HepG2 (cell line): ENCODE measurements around the gene RPL35. TPM values are rescaled to one million over a fixed set of nuclear protein-coding genes. Genes with fewer than 3 reads are reported as not detected.

ENCODE experiments used
- ATAC-seq: fragments of 200-7000 bp; cut with Tn5 transposase; 3 replicates; pipeline ENCODE4 v1.9.1; 2020; ENCODE audit warnings: mild to moderate bottlenecking, moderate library complexity
- BruUV-seq: library from RNA; stranded (reverse); fragments of 400-500 nt; replicated peaks from 2 replicates; lab custom pipeline; 2021; lab: Mats Ljungman, UMichigan
- CTCF ChIA-PET: fragments of 300-600 bp; formaldehyde crosslinking; extraction: SDS; loops from one replicate; lab custom pipeline; 2021; ENCODE audit warnings: low total read pairs, inconsistent platforms, low intra/inter-chr PET ratio; lab: Yijun Ruan, JAX
- POLR2A ChIA-PET: fragments of 350-600 bp; sonication (Branson Sonifier 250); formaldehyde crosslinking; loops from one replicate; lab custom pipeline; 2020; ENCODE audit warnings: antibody characterized with exemption, inconsistent platforms; lab: Yijun Ruan, JAX
- DNase-seq: peaks from one replicate; pipeline ENCODE4 v3.0.0-alpha.2; 2015; ENCODE audit warnings: low spot score
- FAIRE-seq: peaks from 3 replicates; lab custom pipeline; 2011; peaks lifted over from hg19 to GRCh38; lab: Jason Lieb, UNC
- H2AFZ ChIP-seq: one replicate; pipeline ENCODE4 v1.6.1; 2011; ENCODE audit warnings: low read length, inconsistent platforms
- H3K27ac ChIP-seq: fragments of 300-600 bp; 3 replicates; pipeline ENCODE4 v1.8.0; 2011; ENCODE audit warnings: mixed run types, mild to moderate bottlenecking, mixed read lengths, low read length, inconsistent platforms; ENCODE audit not compliant: insufficient read depth; ENCODE audit errors: extremely low read length
- H3K27me3 ChIP-seq, 2 experiments: fragments of 200-600 bp in 1 of 2; 2 replicates in 1 of 2; 3 replicates in 1 of 2; pipeline versions ENCODE4 v1.6.0 to v1.8.0; 2011; ENCODE audit warnings: low read length in 2 of 2, mild to moderate bottlenecking in 2 of 2, moderate library complexity in 2 of 2, inconsistent platforms in 1 of 2; ENCODE audit not compliant: insufficient read depth in 2 of 2, control insufficient read depth in 1 of 2
- H3K36me3 ChIP-seq, 2 experiments: fragments of 200-600 bp in 1 of 2; replicated peaks in 1 of 2; 2 replicates in 1 of 2; 3 replicates in 1 of 2; pipeline versions ENCODE4 v1.5.1 to v1.8.0; 2011; ENCODE audit warnings: low read length in 2 of 2, inconsistent platforms in 1 of 2; ENCODE audit not compliant: insufficient read depth in 2 of 2, control insufficient read depth in 1 of 2
- H3K4me1 ChIP-seq: 2 replicates; pipeline ENCODE4 v1.5.1; 2012; ENCODE audit warnings: low read length, inconsistent platforms; ENCODE audit not compliant: insufficient read depth
- H3K4me2 ChIP-seq: 2 replicates; pipeline ENCODE4 v1.6.0; 2011; ENCODE audit warnings: low read depth, low read length, inconsistent platforms
- H3K4me3 ChIP-seq, 3 experiments: fragments of 200-600 bp in 1 of 3; sonication (generic), shearing (Covaris generic) in 1 of 3; replicated peaks in 1 of 3; 2 replicates each; pipeline ENCODE4 v1.5.1; 2011 to 2016; ENCODE audit warnings: low read length in 3 of 3, inconsistent platforms in 2 of 3, low read depth in 2 of 3, mild to moderate bottlenecking in 2 of 3, control low read depth in 1 of 3, mixed read lengths in 1 of 3; ENCODE audit not compliant: insufficient read depth in 1 of 3
- H3K79me2 ChIP-seq: one replicate; pipeline ENCODE4 v1.6.1; 2011; ENCODE audit warnings: low read length, inconsistent platforms; ENCODE audit not compliant: insufficient read depth
- H3K9ac ChIP-seq: 2 replicates; pipeline ENCODE4 v1.6.0; 2011; ENCODE audit warnings: mild to moderate bottlenecking, low read depth, low read length, inconsistent platforms; ENCODE audit not compliant: insufficient read depth
- H3K9me3 ChIP-seq: 2 replicates; pipeline ENCODE4 v1.5.1; 2012; ENCODE audit warnings: mild to moderate bottlenecking, low read length
- H4K20me1 ChIP-seq: 2 replicates; pipeline ENCODE4 v1.6.0; 2011; ENCODE audit warnings: inconsistent platforms, mild to moderate bottlenecking, low read length, moderate library complexity; ENCODE audit not compliant: insufficient read depth
- AHR ChIP-seq: IDR thresholded peaks from 2 replicates; pipeline ENCODE4 v1.6.1; 2018; ENCODE audit warnings: missing genetic modification reagents, missing compliant biosample characterization
- ATF1 ChIP-seq: IDR thresholded peaks from 2 replicates; pipeline ENCODE4 v1.6.1; 2016; ENCODE audit warnings: mild to moderate bottlenecking, control low read depth
- IRX3 ChIP-seq: sonication (generic); formaldehyde crosslinking; IDR thresholded peaks from 2 replicates; pipeline ENCODE4 v1.8.1; 2023; ENCODE audit warnings: mild to moderate bottlenecking, low read depth, missing genetic modification reagents, borderline replicate concordance
- KDM5A ChIP-seq: fragments of 200-600 bp; sonication (generic); IDR thresholded peaks from 2 replicates; pipeline ENCODE4 v1.7.0; 2018; ENCODE audit warnings: antibody characterized with exemption, mild to moderate bottlenecking, low read length, borderline replicate concordance
- REPIN1 ChIP-seq: sonication (generic); formaldehyde crosslinking; IDR thresholded peaks from 2 replicates; pipeline ENCODE4 v1.8.0; 2022; ENCODE audit warnings: missing genetic modification reagents, low read depth, mild to moderate bottlenecking, borderline replicate concordance
- SETDB1 ChIP-seq: sonication (generic); formaldehyde crosslinking; IDR thresholded peaks from 2 replicates; pipeline ENCODE4 v1.5.1; 2020; ENCODE audit warnings: missing genetic modification reagents, mild to moderate bottlenecking, borderline replicate concordance
- SMARCC2 ChIP-seq: fragments of 450-650 bp; IDR thresholded peaks from 2 replicates; pipeline ENCODE4 v1.6.1; 2017; ENCODE audit warnings: antibody characterized with exemption, mild to moderate bottlenecking
- STAT5B ChIP-seq: sonication (generic); formaldehyde crosslinking; IDR thresholded peaks from 2 replicates; pipeline ENCODE4 v1.4.0; 2020; ENCODE audit warnings: missing genetic modification reagents
- WIZ ChIP-seq: sonication (generic); formaldehyde crosslinking; IDR thresholded peaks from 2 replicates; pipeline ENCODE4 v1.5.1; 2020; ENCODE audit warnings: mild to moderate bottlenecking, missing genetic modification reagents
- ZBTB7A ChIP-seq: sonication (generic); formaldehyde crosslinking; IDR thresholded peaks from 2 replicates; pipeline ENCODE4 v1.8.0; 2022; ENCODE audit warnings: mild to moderate bottlenecking, missing genetic modification reagents
- ZNF24 ChIP-seq: fragments of 450-650 bp; IDR thresholded peaks from 2 replicates; pipeline ENCODE4 v1.6.1; 2017; ENCODE audit warnings: antibody characterized with exemption, mild to moderate bottlenecking
- ZNF790 ChIP-seq: sonication (generic); formaldehyde crosslinking; IDR thresholded peaks from 2 replicates; pipeline ENCODE4 v1.8.0; 2022; ENCODE audit warnings: missing genetic modification reagents, mild to moderate bottlenecking, borderline replicate concordance
- WGBS: methylation state at CpG from one replicate; pipeline ENCODE4 v1.1.6; 2017; ENCODE audit warnings: low lambda C conversion rate; 5-methylcytosine and 5-hydroxymethylcytosine counted together
- in situ Hi-C: cut with HindIII; loops from 2 replicates; pipeline ENCODE4 v1.10.0; 2017; ENCODE audit warnings: low pct_unique_long_range_greater_than_20kb; ENCODE audit not compliant: extremely low pct_ligation_motif_present
- intact Hi-C: fragments of 100-400 bp; cut with micrococcal nuclease; formaldehyde crosslinking; loops from one replicate; pipeline ENCODE4 v1.10.0; 2022; ENCODE audit not compliant: unreplicated experiment
- polyA plus RNA-seq, 8 experiments: library from polyadenylated mRNA; depleted of rRNA in 3 of 8; stranded (reverse) in 7 of 8; unstranded in 1 of 8; fragments of >200 nt; fragmentation: Illumina TruSeq in 4 of 8; extraction: Trizol in 4 of 8; gene quantifications; 2 replicates each; pipeline versions ENCODE4 v1.2.1 to v1.2.3, GENCODE V29; 2011 to 2016; ENCODE audit warnings: low read depth in 4 of 8, missing spikeins in 1 of 8, mixed read lengths in 1 of 8; ENCODE audit not compliant: insufficient read depth in 1 of 8
- total RNA-seq, 5 experiments: library from RNA; depleted of rRNA; stranded (reverse); fragments of >200 nt; fragmentation: Illumina TruSeq; extraction: Trizol; gene quantifications; 2 replicates each; pipeline ENCODE4 v1.2.3, GENCODE V29; 2016; ENCODE audit warnings: low read depth in 1 of 5
- TF ChIP-seq, protein P1 (sequence below): sonication (generic); formaldehyde crosslinking; IDR thresholded peaks from 2 replicates; pipeline ENCODE4 v1.4.0; 2020; ENCODE audit warnings: missing genetic modification reagents, borderline replicate concordance
- TF ChIP-seq, protein P2 (sequence below): sonication (generic); formaldehyde crosslinking; IDR thresholded peaks from 2 replicates; pipeline ENCODE4 v1.4.0; 2020; ENCODE audit warnings: mild to moderate bottlenecking, missing genetic modification reagents
- TF ChIP-seq, protein P3 (sequence below): sonication (generic); formaldehyde crosslinking; IDR thresholded peaks from 2 replicates; pipeline ENCODE4 v1.5.1; 2020; ENCODE audit warnings: mild to moderate bottlenecking, missing genetic modification reagents

RPL35 gene
- total and polyA plus RNA-seq, 2 of the 13 experiments (the other 11 are each of a cell fraction or from before 2014, with no cell fraction given), result 2,153 to 2,935 TPM

DNA sequence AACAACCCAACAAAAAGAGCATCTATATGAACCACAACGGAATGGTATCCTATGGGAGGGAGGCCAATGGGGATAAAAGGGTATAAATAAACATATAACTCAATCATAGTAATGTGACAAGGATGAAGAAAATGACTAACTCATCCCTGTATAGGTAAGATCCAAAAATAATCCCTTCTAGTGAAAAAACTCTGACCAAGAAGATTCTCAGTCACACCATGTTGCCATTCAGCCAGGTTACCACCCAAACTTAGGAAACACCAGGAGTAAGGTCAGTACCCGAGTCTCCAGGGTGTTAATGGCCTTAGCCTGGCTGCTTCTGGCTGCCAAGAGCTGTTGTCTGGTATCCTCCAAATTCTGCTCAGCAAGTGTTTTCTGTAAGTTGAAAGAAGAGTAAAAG lies 46.3 kb upstream of the RPL35 start (continued):
- TF ChIP-seq, protein P1, sequence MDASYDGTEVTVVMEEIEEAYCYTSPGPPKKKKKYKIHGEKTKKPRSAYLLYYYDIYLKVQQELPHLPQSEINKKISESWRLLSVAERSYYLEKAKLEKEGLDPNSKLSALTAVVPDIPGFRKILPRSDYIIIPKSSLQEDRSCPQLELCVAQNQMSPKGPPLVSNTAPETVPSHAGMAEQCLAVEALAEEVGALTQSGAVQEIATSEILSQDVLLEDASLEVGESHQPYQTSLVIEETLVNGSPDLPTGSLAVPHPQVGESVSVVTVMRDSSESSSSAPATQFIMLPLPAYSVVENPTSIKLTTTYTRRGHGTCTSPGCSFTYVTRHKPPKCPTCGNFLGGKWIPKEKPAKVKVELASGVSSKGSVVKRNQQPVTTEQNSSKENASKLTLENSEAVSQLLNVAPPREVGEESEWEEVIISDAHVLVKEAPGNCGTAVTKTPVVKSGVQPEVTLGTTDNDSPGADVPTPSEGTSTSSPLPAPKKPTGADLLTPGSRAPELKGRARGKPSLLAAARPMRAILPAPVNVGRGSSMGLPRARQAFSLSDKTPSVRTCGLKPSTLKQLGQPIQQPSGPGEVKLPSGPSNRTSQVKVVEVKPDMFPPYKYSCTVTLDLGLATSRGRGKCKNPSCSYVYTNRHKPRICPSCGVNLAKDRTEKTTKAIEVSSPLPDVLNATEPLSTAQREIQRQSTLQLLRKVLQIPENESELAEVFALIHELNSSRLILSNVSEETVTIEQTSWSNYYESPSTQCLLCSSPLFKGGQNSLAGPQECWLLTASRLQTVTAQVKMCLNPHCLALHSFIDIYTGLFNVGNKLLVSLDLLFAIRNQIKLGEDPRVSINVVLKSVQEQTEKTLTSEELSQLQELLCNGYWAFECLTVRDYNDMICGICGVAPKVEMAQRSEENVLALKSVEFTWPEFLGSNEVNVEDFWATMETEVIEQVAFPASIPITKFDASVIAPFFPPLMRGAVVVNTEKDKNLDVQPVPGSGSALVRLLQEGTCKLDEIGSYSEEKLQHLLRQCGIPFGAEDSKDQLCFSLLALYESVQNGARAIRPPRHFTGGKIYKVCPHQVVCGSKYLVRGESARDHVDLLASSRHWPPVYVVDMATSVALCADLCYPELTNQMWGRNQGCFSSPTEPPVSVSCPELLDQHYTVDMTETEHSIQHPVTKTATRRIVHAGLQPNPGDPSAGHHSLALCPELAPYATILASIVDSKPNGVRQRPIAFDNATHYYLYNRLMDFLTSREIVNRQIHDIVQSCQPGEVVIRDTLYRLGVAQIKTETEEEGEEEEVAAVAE (CRISPR knock-in tag), result no peak
- no peak for TF ChIP-seq WIZ

- BruUV-seq, result no TSS peak
- FAIRE-seq, result no peak
- no peak overlapping the region for H3K9ac ChIP-seq
- no peak for DNase-seq
- in situ Hi-C loops, result no loop called here
- H3K79me2 ChIP-seq, result no peaks in the 10 kb centered on the region
- WGBS, result 98% methylated on average over 1 of the region's 1 CpG
- no peak overlapping the region for H3K4me2 ChIP-seq
- no peak overlapping the region for H3K27ac ChIP-seq
- H3K9me3 ChIP-seq, result no peaks in the 10 kb centered on the region
- H3K36me3 ChIP-seq, result peaks cover 3 to 19% of the 10 kb centered on the region in 2 experiments; a peak in 4 of 5 replicates
- CTCF ChIA-PET, result no interaction called here
- POLR2A ChIA-PET, result no interaction called here
- intact Hi-C loops, result no loop called here
- no peak for ATAC-seq
- H2AFZ ChIP-seq, result no peak overlapping the region
- no peaks in the 10 kb centered on the region for H3K27me3 ChIP-seq
- no peaks in the 10 kb centered on the region for H3K4me1 ChIP-seq
- H3K4me3 ChIP-seq, result no peak overlapping the region
- H4K20me1 ChIP-seq, result no peaks in the 10 kb centered on the region
- TF ChIP-seq SMARCC2, result no peak
- no peak for TF ChIP-seq SETDB1 (CRISPR knock-in tag)
- TF ChIP-seq ZNF790 (CRISPR knock-in tag), result no peak
- no peak for TF ChIP-seq ATF1 (CRISPR knock-in tag)
- no peak for TF ChIP-seq ZNF24
- TF ChIP-seq REPIN1 (CRISPR knock-in tag), result no peak
- no peak for TF ChIP-seq AHR (CRISPR knock-in tag)
- TF ChIP-seq, protein P2, sequence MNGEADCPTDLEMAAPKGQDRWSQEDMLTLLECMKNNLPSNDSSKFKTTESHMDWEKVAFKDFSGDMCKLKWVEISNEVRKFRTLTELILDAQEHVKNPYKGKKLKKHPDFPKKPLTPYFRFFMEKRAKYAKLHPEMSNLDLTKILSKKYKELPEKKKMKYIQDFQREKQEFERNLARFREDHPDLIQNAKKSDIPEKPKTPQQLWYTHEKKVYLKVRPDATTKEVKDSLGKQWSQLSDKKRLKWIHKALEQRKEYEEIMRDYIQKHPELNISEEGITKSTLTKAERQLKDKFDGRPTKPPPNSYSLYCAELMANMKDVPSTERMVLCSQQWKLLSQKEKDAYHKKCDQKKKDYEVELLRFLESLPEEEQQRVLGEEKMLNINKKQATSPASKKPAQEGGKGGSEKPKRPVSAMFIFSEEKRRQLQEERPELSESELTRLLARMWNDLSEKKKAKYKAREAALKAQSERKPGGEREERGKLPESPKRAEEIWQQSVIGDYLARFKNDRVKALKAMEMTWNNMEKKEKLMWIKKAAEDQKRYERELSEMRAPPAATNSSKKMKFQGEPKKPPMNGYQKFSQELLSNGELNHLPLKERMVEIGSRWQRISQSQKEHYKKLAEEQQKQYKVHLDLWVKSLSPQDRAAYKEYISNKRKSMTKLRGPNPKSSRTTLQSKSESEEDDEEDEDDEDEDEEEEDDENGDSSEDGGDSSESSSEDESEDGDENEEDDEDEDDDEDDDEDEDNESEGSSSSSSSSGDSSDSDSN, result no peak
- TF ChIP-seq KDM5A, result no peak
- no peak for TF ChIP-seq STAT5B (CRISPR knock-in tag)
- no peak for TF ChIP-seq ZBTB7A (CRISPR knock-in tag)
- no peak for TF ChIP-seq IRX3
- TF ChIP-seq, protein P3, sequence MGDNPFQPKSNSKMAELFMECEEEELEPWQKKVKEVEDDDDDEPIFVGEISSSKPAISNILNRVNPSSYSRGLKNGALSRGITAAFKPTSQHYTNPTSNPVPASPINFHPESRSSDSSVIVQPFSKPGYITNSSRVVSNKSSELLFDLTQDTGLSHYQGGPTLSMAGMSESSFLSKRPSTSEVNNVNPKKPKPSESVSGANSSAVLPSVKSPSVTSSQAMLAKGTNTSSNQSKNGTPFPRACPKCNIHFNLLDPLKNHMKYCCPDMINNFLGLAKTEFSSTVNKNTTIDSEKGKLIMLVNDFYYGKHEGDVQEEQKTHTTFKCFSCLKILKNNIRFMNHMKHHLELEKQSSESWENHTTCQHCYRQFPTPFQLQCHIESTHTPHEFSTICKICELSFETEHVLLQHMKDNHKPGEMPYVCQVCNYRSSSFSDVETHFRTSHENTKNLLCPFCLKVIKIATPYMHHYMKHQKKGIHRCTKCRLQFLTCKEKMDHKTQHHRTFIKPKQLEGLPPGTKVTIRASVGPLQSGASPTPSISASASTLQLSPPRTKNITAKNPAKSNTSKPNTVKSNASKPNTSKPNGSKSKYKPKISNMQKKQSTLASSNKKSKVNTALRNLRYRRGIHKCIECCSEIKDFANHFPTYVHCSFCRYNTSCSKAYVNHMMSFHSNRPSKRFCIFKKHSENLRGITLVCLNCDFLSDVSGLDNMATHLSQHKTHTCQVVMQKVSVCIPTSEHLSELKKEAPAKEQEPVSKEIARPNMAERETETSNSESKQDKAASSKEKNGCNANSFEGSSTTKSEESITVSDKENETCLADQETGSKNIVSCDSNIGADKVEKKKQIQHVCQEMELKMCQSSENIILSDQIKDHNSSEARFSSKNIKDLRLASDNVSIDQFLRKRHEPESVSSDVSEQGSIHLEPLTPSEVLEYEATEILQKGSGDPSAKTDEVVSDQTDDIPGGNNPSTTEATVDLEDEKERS (CRISPR knock-in tag), result no peak
These were observed 45.2 kb upstream of the RPL35 start for GRCh38 chr9:124906966-124907365.
